ENCODE results near the gene SCRN3.
"Not testable (repeated sequence)": the region's sequence is repeated elsewhere in the genome, so short reads cannot be mapped to it uniquely, and the experiment has no call there.

SCRN3 gene, protein sequence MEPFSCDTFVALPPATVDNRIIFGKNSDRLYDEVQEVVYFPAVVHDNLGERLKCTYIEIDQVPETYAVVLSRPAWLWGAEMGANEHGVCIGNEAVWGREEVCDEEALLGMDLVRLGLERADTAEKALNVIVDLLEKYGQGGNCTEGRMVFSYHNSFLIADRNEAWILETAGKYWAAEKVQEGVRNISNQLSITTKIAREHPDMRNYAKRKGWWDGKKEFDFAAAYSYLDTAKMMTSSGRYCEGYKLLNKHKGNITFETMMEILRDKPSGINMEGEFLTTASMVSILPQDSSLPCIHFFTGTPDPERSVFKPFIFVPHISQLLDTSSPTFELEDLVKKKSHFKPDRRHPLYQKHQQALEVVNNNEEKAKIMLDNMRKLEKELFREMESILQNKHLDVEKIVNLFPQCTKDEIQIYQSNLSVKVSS

GRCh38 chr2:174395284-174395968 lies at the start of gene SCRN3:
Gene SCRN3 (plus strand): TSS chr2:174395730. CDS start chr2:174398284, 2,554 bp downstream.
- DNase-seq (ENCODE audit: low read depth in 2 of 2): peak; percentile 23 to 28

GRCh38 chr2:174350018-174350417 lies 45.5 kb upstream of the SCRN3 start:
- DNase-seq (ENCODE audit: low read depth in 2 of 2): no peak

GRCh38 chr2:174350593-174351181 lies 44.8 kb upstream of the SCRN3 start:
- DNase-seq (ENCODE audit: low read depth in 2 of 2): no peak

DNA sequence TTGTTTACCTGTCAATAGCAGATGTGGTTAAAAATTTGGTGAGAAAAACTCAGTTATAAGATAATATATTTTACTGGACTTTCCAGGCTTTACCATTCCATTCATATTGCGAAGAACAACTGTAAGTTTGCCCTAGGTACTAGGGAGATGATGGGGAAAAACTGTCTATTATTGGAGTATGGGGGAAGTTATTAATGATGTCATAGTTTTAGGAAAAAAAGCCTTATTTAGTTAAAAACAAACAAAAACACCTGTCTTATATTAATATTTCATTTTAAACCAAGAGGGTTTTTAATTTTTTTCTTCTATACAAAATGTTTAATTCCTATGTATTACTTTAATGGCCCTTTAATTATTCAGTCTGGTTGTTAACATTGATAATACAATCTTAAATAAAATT lies 42.5 kb upstream of the SCRN3 start:
- DNase-seq (ENCODE audit: low read depth in 2 of 2): no peak

DNA sequence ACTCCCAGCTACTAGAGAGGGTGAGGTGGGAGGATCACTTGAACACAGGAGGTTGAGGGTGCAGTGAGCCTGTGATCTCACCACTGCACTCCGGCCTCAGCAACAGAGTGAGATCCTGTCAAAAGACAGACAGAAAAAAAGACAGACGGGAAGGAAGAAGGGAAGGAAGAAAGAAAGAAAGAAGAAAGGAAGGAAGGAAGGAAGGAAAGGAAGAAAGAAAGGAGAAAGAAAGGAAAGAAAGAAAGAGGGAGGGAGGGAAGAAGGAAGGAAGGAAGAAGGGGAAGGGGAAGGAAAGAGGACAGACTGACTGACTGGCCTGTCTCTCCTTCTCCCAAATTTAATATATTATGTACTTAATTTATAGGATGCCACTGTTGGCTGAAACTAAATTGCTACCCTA lies 39.2 kb upstream of the SCRN3 start:
- DNase-seq (ENCODE audit: low read depth in 2 of 2): no peak

DNA sequence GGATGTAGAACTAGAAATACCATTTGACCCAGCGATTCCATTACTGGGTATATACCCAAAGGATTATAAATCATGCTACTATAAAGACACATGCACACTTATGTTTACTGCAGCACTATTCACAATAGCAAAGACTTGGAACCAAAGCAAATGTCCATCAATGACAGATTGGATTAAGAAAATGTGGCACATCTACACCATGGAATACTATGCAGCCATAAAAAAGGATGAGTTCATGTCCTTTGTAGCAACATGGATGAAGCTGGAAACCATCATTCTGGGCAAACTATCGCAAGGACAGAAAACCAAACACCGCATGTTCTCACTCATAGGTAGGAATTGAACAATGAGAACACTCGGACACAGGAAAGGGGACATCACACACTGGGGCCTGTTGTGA lies 35.9 kb upstream of the SCRN3 start:
- not testable (repeated sequence) for DNase-seq (ENCODE audit: low read depth in 2 of 2)

- no peak for DNase-seq (ENCODE audit: low read depth in 2 of 2)
Observed at GRCh38 chr2:174362949-174363348, 32.6 kb upstream of the SCRN3 start.

- not testable (repeated sequence) for DNase-seq (ENCODE audit: low read depth in 2 of 2)
Observed at GRCh38 chr2:174363492-174364225, 31.9 kb upstream of the SCRN3 start.

DNA sequence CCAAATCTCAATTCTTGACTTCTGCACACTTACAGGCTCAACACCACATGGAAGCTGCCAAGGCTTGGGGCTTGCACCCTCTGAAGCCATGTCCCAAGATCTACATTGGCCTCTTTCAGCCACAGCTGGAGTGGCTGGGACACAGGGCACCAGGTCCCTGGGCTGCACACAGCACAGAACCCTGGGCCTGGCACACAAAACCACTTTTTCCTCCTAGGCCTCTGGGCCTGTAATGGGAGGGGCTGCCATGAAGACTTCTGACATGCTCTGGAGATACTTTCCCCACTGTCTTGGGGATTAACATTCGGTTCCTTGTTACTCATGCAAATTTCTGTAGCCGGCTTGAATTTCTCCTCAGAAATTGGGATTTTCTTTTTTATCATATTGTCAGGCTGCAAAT lies 30.9 kb upstream of the SCRN3 start:
- DNase-seq (ENCODE audit: low read depth in 2 of 2): no peak

DNA sequence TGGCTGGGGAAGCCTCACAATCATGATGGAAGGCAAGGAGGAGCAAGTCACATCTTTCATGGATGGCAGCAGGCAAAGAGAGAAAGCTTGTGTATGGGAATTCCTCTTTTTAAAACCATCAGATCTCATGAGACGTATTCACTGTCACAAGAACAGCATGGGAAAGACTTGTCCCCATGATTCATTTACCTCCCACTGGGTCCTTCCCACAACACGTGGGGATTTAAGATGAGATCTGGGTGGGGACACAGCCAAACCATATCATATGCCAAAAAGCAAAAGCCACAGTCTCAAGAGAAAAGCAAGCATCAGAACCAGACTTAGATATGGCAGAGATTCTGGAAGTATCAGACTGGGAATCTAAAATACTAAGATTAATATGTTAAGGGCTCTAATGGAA lies 30.0 kb upstream of the SCRN3 start:
- DNase-seq (ENCODE audit: low read depth in 2 of 2): no peak

DNA sequence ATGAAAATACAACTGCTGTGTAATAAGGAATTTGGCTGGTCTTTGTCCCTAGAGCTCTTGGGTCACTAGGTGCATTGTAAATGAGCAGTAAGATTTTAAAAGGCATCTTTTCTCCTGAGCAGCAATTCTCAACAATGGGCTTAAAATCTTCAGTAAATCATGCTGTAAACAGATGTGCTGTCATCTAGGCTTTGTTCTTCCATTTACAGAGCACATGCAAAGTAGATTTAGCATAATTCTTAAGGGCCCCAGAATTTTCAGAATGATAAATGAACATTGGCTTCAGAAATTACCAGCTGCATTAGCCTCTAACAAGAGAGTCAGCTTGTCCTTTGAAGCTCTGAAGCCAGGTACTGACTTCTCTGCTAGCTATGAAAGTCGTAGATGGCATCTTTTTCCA lies 26.8 kb upstream of the SCRN3 start:
- no peak for DNase-seq (ENCODE audit: low read depth in 2 of 2)

GRCh38 chr2:174376967-174377366 lies 18.6 kb upstream of the SCRN3 start:
- DNase-seq (ENCODE audit: low read depth in 2 of 2): no peak

DNA sequence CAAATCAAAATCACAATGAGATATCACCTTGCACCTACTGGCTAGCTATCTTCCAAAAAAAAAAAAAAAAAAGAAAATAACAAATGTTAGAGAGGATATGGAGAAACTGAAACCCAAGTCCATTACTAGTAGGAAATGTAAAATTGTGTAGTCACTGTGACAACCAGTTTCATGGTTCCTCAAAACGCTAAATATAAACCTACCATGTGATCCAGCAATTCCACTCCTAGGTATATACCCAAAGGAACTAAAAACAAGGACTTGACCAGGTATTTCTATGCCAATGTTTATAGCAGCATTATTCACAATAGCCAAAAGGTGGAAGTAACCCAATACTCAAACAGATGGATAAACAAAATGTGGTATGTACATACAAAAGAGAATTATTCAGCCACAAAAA lies 11.7 kb upstream of the SCRN3 start:
- no peak for DNase-seq (ENCODE audit: low read depth in 2 of 2)

DNA sequence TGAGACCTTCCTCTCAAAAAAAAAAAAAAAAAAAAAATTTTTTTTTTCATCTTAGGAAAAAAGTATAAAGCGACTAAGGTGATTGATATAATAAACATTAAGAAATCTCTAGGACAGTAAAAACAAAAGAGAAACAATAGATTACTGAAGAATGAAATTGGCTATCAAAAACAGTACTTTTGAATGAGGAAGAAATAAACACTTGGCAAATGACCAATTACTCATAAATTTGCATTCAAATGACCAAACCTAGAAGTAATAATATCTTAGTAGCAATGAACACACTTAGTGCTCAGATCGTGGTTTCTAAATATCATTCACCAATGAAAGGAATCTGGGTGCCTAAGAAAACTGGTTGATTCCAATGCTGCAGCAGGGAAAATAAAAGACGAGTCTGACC lies 10.3 kb upstream of the SCRN3 start:
- no peak for DNase-seq (ENCODE audit: low read depth in 2 of 2)

DNA sequence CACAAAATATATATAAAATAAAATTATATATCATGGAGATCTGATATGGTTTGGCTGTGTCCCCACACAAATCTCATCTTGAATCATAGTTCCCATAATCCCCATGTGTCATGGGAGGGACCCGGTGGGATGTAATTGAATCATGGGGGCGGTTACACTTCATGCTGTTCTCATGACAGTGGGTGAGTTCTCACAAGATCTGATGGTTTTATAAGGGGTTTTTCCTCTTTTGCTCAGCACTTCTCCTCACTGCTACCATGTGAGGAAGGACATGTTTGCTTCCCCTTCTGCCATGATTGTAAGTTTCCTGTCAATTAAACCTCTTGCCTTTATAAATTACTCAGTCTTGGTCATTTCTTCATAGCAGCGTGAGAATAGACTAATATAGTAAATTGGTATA lies 6.8 kb upstream of the SCRN3 start:
- DNase-seq (ENCODE audit: low read depth in 2 of 2): not testable (repeated sequence)

DNA sequence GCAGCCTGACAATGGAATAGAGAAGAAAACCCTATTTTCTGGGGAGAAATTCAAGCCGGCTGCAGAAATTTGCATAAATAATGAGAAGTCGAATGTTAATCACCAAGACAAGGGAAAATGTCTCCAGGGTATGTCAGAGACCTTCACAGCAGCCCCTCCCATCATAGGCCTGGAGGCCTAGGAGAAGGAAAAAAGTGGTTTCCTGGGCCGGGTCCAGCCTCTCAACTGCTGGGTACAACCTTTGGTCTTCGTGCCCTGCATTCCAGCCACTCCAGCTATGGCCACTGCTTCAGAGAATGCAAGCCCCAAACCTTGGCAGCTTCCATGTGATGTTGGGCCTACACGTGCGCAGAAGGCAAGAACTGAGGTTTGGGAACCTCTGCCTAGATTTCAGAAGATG lies 6.0 kb upstream of the SCRN3 start:
- no peak for DNase-seq (ENCODE audit: low read depth in 2 of 2)

DNA sequence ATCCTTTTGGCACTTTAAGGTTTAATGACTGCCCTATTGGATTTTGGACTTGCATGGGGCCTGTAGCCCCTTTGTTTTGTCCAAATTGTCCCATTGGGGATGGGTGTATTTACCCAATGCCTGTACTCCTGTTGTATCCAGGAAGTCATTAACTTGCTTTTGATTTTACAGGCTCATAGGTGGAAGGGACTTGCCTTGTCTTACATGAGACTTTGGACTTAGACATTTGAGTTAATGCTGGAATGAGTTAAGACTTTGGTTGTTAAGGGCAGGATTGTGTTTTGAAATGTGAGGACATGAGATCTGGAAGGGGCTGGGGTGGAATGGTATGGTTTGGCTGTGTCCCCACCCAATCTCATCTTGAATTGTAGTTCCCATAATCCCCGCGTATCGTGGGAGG lies 5.2 kb upstream of the SCRN3 start:
- not testable (repeated sequence) for DNase-seq (ENCODE audit: low read depth in 2 of 2)

GRCh38 chr2:174392706-174393105 lies 2.8 kb upstream of the SCRN3 start:
- no peak for DNase-seq (ENCODE audit: low read depth in 2 of 2)

GRCh38 chr2:174395969-174396630 lies 570 bp downstream of the SCRN3 start:
- DNase-seq (ENCODE audit: low read depth in 2 of 2): no peak

DNA sequence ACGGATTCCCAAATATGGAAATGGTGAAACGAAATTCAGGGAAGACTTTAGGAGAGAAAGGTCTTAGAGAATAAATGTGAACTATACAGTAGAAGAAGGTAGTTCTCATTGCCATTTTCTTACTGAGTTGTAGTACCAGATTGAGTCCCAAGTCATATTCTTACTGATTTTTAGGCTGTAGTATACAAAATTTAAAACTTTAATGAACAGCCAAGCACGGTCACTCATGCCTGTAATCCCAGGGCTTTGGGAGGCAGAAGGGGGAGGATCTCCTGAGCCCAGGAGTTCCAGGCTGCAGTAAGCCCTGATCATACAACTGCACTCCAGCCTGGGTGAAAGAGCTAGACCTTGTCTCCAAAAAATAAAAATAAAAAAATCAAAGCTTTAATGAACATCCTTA lies 2.2 kb downstream of the SCRN3 start:
- DNase-seq (ENCODE audit: low read depth in 2 of 2): no peak

DNA sequence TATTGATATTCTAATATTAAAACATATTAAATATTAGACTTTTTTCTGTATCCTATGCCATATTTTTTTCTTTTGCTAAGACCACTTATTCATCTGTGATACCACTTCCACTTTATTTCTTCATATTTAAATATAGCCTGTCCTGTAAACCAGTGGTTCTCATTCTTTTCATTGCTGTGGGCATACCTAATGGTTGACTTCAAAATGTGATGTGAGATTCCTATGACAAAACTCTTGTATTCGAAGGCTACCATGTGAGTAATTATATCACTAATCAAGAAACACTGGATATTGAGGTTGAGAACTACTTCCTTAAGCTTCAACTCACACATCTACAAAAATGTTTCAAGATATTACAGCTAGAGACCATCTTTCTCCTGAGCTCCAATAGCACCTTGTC lies 3.6 kb downstream of the SCRN3 start:
- DNase-seq (ENCODE audit: low read depth in 2 of 2): no peak

DNA sequence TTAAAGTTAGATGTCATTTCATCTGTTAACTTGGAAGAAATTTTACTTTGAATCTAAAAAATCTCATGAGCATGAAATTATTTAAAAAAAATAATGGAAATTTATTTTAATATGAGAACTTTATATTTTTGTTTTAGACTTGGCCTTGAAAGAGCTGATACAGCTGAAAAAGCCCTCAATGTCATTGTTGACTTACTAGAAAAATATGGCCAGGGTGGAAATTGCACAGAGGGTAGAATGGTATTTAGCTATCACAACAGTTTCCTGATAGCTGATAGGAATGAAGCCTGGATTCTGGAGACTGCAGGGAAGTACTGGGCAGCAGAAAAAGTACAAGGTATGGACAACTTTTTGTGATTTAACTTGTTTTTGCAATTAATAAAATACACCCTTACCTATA lies 5.3 kb downstream of the SCRN3 start:
- DNase-seq (ENCODE audit: low read depth in 2 of 2): no peak

All from fibroblast of skin of left biceps (primary cell).